GM12801 (cell line): ENCODE data around the gene FCRL5.

Source experiments
- CTCF ChIP-seq: IDR thresholded peaks from one replicate; pipeline ENCODE4 v1.5.1; 2011; ENCODE audit warnings: control low read depth; ENCODE audit not compliant: insufficient read length; ENCODE audit errors: extremely low read depth

FCRL5 gene

DNA sequence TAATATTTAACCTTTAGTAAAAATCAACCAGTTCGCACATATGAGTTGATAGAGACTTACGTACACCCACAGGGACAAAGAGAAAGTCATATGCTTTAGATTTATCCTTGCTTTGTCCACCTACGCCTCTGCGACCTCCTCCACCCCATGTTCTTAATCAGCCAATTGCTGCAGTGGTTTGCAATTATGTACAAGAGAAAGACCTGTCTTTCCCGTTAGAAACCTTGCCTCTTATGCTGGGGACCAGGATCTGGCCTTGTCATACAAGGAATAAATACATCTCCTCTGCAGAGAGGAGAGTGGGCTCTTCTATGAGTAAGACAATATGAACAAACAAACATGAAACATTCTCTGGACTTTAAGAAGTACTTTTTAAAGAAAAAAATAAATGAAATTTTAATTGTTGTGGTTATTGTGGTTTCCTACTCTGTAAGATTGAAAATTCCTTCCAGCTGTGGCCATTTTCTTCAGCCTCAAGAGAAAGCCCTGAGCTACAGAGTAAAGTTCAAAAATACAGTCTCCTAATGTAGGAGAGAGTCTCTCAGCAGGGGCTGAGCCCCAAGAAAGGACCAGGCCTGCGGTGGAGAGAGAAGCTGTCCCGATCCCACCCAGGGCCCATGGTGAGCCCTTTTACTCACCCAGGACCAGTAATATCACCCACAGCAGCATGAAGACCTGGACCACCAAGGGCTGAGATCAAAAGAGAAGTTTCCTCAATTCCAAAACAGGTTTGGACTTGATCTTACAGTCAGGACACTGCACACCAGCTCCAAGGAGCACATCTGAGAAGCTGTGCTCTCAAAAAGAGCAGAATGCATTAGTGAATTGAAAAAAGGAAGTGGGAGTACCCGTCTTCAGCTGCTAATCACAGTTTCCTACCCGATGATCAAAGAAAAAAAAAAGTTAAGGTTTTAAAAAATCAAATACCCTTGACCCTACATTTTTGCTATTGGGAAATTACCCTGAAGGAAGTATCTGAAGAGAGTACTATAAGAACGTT lies at the start of gene FCRL5:
FCRL5 (minus strand) TSS at position 822 of the 1,000 bp plus-strand sequence; CDS start at position 669, 153 bp downstream.
- no peak for TF ChIP-seq CTCF

DNA sequence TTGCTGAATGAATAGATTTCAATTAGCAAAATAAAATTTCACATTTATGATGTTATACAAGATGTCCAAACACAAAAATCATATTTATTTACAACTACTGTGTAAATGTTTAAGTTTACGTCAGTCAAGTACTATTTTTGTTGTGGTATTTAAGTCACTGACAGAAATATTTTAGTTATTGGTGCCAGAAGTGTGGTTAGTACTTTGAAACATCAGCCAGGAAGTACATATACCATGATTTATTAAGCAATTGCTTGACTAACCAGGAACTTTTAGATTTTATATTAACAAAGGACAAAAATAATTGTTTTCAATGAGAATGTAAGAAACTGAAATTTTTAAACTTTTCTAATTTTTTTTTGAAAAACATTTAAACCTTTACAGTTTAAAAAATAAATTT lies 47.9 kb upstream of the FCRL5 start:
- TF ChIP-seq CTCF, result no peak

- no peak for TF ChIP-seq CTCF
These were observed 45.8 kb upstream of the FCRL5 start, which contains the start of gene FCRL4 for GRCh38 chr1:157597959-157598667. Gene FCRL4, minus strand, starts transcription at chr1:157598085. Its CDS starts 141 bp downstream, at chr1:157597944.

DNA sequence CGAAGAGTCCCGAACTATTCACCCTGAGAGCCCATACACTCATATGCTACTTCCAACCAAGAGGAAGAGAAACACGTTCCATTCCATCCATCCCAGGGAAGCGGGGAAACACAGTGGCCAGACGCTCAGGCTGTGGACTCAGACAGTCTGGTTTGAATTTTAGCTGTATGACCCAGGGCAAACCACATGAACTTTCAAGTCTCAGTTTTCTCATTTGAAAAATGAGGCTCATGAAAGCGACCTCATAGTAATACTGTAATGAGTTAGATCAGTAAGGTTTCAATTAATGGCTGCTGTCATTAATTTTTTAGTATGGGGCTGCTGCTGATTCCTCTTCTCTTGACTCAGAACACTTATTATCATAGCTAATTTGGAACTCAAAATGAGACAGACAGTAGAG lies 44.1 kb upstream of the FCRL5 start:
- no peak for TF ChIP-seq CTCF

GRCh38 chr1:157595356-157595755 lies 43.0 kb upstream of the FCRL5 start:
- TF ChIP-seq CTCF, result no peak

GRCh38 chr1:157585984-157586383 lies 33.7 kb upstream of the FCRL5 start:
- TF ChIP-seq CTCF, result no peak

GRCh38 chr1:157584503-157584902 lies 32.2 kb upstream of the FCRL5 start:
- no peak for TF ChIP-seq CTCF
